HepG2 (cell line): ENCODE measurements around the gene HSD17B11. TPM values are rescaled to one million over a fixed set of nuclear protein-coding genes. Genes with fewer than 3 reads are reported as not detected.

Source experiments
- ATAC-seq: fragments of 200-7000 bp; cut with Tn5 transposase; 3 replicates; pipeline ENCODE4 v1.9.1; 2020; ENCODE audit warnings: mild to moderate bottlenecking, moderate library complexity
- BruUV-seq: library from RNA; stranded (reverse); fragments of 400-500 nt; replicated peaks from 2 replicates; lab custom pipeline; 2021; lab: Mats Ljungman, UMichigan
- CTCF ChIA-PET: fragments of 300-600 bp; formaldehyde crosslinking; extraction: SDS; loops from one replicate; lab custom pipeline; 2021; ENCODE audit warnings: low total read pairs, inconsistent platforms, low intra/inter-chr PET ratio; lab: Yijun Ruan, JAX
- POLR2A ChIA-PET: fragments of 350-600 bp; sonication (Branson Sonifier 250); formaldehyde crosslinking; loops from one replicate; lab custom pipeline; 2020; ENCODE audit warnings: antibody characterized with exemption, inconsistent platforms; lab: Yijun Ruan, JAX
- DNase-seq: peaks from one replicate; pipeline ENCODE4 v3.0.0-alpha.2; 2015; ENCODE audit warnings: low spot score
- FAIRE-seq: peaks from 3 replicates; lab custom pipeline; 2011; peaks lifted over from hg19 to GRCh38; lab: Jason Lieb, UNC
- H2AFZ ChIP-seq: one replicate; pipeline ENCODE4 v1.6.1; 2011; ENCODE audit warnings: low read length, inconsistent platforms
- H3K27ac ChIP-seq: fragments of 300-600 bp; 3 replicates; pipeline ENCODE4 v1.8.0; 2011; ENCODE audit warnings: mixed run types, mild to moderate bottlenecking, mixed read lengths, low read length, inconsistent platforms; ENCODE audit not compliant: insufficient read depth; ENCODE audit errors: extremely low read length
- H3K27me3 ChIP-seq, 2 experiments: fragments of 200-600 bp in 1 of 2; 2 replicates in 1 of 2; 3 replicates in 1 of 2; pipeline versions ENCODE4 v1.6.0 to v1.8.0; 2011; ENCODE audit warnings: low read length in 2 of 2, mild to moderate bottlenecking in 2 of 2, moderate library complexity in 2 of 2, inconsistent platforms in 1 of 2; ENCODE audit not compliant: insufficient read depth in 2 of 2, control insufficient read depth in 1 of 2
- H3K36me3 ChIP-seq, 2 experiments: fragments of 200-600 bp in 1 of 2; replicated peaks in 1 of 2; 2 replicates in 1 of 2; 3 replicates in 1 of 2; pipeline versions ENCODE4 v1.5.1 to v1.8.0; 2011; ENCODE audit warnings: low read length in 2 of 2, inconsistent platforms in 1 of 2; ENCODE audit not compliant: insufficient read depth in 2 of 2, control insufficient read depth in 1 of 2
- H3K4me1 ChIP-seq: 2 replicates; pipeline ENCODE4 v1.5.1; 2012; ENCODE audit warnings: low read length, inconsistent platforms; ENCODE audit not compliant: insufficient read depth
- H3K4me2 ChIP-seq: 2 replicates; pipeline ENCODE4 v1.6.0; 2011; ENCODE audit warnings: low read depth, low read length, inconsistent platforms
- H3K4me3 ChIP-seq, 3 experiments: fragments of 200-600 bp in 1 of 3; sonication (generic), shearing (Covaris generic) in 1 of 3; replicated peaks in 1 of 3; 2 replicates each; pipeline ENCODE4 v1.5.1; 2011 to 2016; ENCODE audit warnings: low read length in 3 of 3, inconsistent platforms in 2 of 3, low read depth in 2 of 3, mild to moderate bottlenecking in 2 of 3, control low read depth in 1 of 3, mixed read lengths in 1 of 3; ENCODE audit not compliant: insufficient read depth in 1 of 3
- H3K79me2 ChIP-seq: one replicate; pipeline ENCODE4 v1.6.1; 2011; ENCODE audit warnings: low read length, inconsistent platforms; ENCODE audit not compliant: insufficient read depth
- H3K9ac ChIP-seq: 2 replicates; pipeline ENCODE4 v1.6.0; 2011; ENCODE audit warnings: mild to moderate bottlenecking, low read depth, low read length, inconsistent platforms; ENCODE audit not compliant: insufficient read depth
- H3K9me3 ChIP-seq: 2 replicates; pipeline ENCODE4 v1.5.1; 2012; ENCODE audit warnings: mild to moderate bottlenecking, low read length
- H4K20me1 ChIP-seq: 2 replicates; pipeline ENCODE4 v1.6.0; 2011; ENCODE audit warnings: inconsistent platforms, mild to moderate bottlenecking, low read length, moderate library complexity; ENCODE audit not compliant: insufficient read depth
- HNRNPUL1 ChIP-seq: fragments of 200-400 bp; formaldehyde crosslinking; IDR thresholded peaks from 2 replicates; pipeline ENCODE4 v1.6.1; 2017; ENCODE audit warnings: low read depth, mild to moderate bottlenecking, low read length, moderate library complexity
- MTF1 ChIP-seq: sonication (generic); formaldehyde crosslinking; IDR thresholded peaks from 2 replicates; pipeline ENCODE4 v1.5.0; 2020; ENCODE audit warnings: missing genetic modification reagents
- PAWR ChIP-seq: sonication (generic); formaldehyde crosslinking; IDR thresholded peaks from 2 replicates; pipeline ENCODE4 v1.4.0; 2020; ENCODE audit warnings: missing genetic modification reagents, mild to moderate bottlenecking, borderline replicate concordance
- SATB2 ChIP-seq: sonication (generic); formaldehyde crosslinking; IDR thresholded peaks from 2 replicates; pipeline ENCODE4 v1.5.0; 2020; ENCODE audit warnings: missing genetic modification reagents
- TRIM24 ChIP-seq: sonication (generic); formaldehyde crosslinking; IDR thresholded peaks from 2 replicates; pipeline ENCODE4 v1.8.0; 2022; ENCODE audit warnings: mild to moderate bottlenecking, missing genetic modification reagents
- ZFP41 ChIP-seq: sonication (generic); formaldehyde crosslinking; IDR thresholded peaks from 2 replicates; pipeline ENCODE4 v1.4.0; 2020; ENCODE audit warnings: mild to moderate bottlenecking, missing genetic modification reagents, borderline replicate concordance
- ZNF207 ChIP-seq: fragments of 450-650 bp; IDR thresholded peaks from 2 replicates; pipeline ENCODE4 v1.6.1; 2016; ENCODE audit warnings: antibody characterized with exemption, borderline replicate concordance
- ZNF446 ChIP-seq: sonication (generic); formaldehyde crosslinking; IDR thresholded peaks from 2 replicates; pipeline ENCODE4 v1.5.0; 2020; ENCODE audit warnings: mild to moderate bottlenecking, missing genetic modification reagents
- ZNF720 ChIP-seq: sonication (generic); formaldehyde crosslinking; IDR thresholded peaks from 2 replicates; pipeline ENCODE4 v1.4.0; 2020; ENCODE audit warnings: missing genetic modification reagents
- ZNF737 ChIP-seq: sonication (generic); formaldehyde crosslinking; IDR thresholded peaks from 2 replicates; pipeline ENCODE4 v1.5.0; 2020; ENCODE audit warnings: missing genetic modification reagents, mild to moderate bottlenecking, borderline replicate concordance
- WGBS: methylation state at CpG from one replicate; pipeline ENCODE4 v1.1.6; 2017; ENCODE audit warnings: low lambda C conversion rate; 5-methylcytosine and 5-hydroxymethylcytosine counted together
- in situ Hi-C: cut with HindIII; loops from 2 replicates; pipeline ENCODE4 v1.10.0; 2017; ENCODE audit warnings: low pct_unique_long_range_greater_than_20kb; ENCODE audit not compliant: extremely low pct_ligation_motif_present
- intact Hi-C: fragments of 100-400 bp; cut with micrococcal nuclease; formaldehyde crosslinking; loops from one replicate; pipeline ENCODE4 v1.10.0; 2022; ENCODE audit not compliant: unreplicated experiment
- polyA plus RNA-seq, 8 experiments: library from polyadenylated mRNA; depleted of rRNA in 3 of 8; stranded (reverse) in 7 of 8; unstranded in 1 of 8; fragments of >200 nt; fragmentation: Illumina TruSeq in 4 of 8; extraction: Trizol in 4 of 8; gene quantifications; 2 replicates each; pipeline versions ENCODE4 v1.2.1 to v1.2.3, GENCODE V29; 2011 to 2016; ENCODE audit warnings: low read depth in 4 of 8, missing spikeins in 1 of 8, mixed read lengths in 1 of 8; ENCODE audit not compliant: insufficient read depth in 1 of 8
- total RNA-seq, 5 experiments: library from RNA; depleted of rRNA; stranded (reverse); fragments of >200 nt; fragmentation: Illumina TruSeq; extraction: Trizol; gene quantifications; 2 replicates each; pipeline ENCODE4 v1.2.3, GENCODE V29; 2016; ENCODE audit warnings: low read depth in 1 of 5
- TF ChIP-seq, protein P1 (sequence below): IDR thresholded peaks from 2 replicates; pipeline ENCODE4 v1.6.1; 2016; ENCODE audit warnings: missing biosample characterization, missing genetic modification reagents, low read depth
- TF ChIP-seq, protein P2 (sequence below): sonication (generic); formaldehyde crosslinking; IDR thresholded peaks from 2 replicates; pipeline ENCODE4 v1.5.0; 2020; ENCODE audit warnings: missing genetic modification reagents
- TF ChIP-seq, protein P3 (sequence below): IDR thresholded peaks from 2 replicates; pipeline ENCODE4 v1.6.1; 2018; ENCODE audit warnings: missing genetic modification reagents, mild to moderate bottlenecking, missing compliant biosample characterization
- TF ChIP-seq, protein P4 (sequence below): sonication (generic); formaldehyde crosslinking; conservative IDR thresholded peaks from 2 replicates; pipeline ENCODE4 v1.8.1; 2023; ENCODE audit warnings: missing genetic modification reagents
- TF ChIP-seq, protein P5 (sequence below): sonication (generic); formaldehyde crosslinking; IDR thresholded peaks from 2 replicates; pipeline ENCODE4 v1.4.0; 2020; ENCODE audit warnings: mild to moderate bottlenecking, low read depth, missing genetic modification reagents

Gene HSD17B11
- total and polyA plus RNA-seq, 2 of the 13 experiments (the other 11 are each of a cell fraction or from before 2014, with no cell fraction given) = 121 to 158 TPM

DNA sequence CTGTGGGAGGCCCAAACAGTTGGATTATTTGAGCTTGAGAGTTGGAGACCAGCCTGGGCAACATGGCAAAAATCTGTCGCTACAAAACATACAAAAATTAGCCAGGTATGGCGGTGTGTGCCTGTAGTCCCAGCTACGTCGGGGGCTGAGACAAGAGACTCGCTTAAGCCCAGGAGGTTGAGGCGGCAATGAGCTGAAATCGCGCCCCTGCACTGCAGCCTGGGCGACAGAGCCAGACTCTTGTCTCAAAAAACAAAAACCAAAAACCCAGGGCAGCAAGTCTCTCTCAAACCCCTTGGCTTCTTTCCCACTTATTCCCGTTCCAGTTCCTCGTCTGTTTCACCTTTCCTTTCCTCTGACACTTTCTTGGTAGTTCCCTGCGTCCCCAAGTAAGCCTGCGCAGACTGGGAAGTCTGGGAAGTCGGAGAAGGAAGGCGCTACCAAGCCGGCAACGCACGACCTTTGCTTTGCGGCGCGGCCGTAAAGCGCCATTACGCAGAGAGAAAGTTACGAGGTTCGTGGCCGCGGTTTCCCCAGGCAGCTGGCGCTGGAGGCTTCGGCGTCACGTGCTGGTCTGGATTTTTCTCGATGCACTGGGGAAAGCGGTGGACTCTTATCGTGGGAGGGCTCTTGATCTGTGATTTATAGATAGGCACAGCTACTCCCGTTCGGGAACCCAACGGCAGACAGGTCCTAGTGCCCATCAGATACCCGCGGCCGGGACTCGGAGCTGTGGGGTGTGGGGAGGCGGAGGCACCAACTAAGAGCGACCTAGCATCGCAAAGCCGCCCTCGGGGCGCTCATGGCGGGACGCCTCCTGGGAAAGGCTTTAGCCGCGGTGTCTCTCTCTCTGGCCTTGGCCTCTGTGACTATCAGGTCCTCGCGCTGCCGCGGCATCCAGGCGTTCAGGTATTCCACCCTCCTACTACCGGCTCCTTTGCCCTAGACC is 31.4 kb upstream of the HSD17B11 start, which contains the start of gene NUDT9:
Gene NUDT9 (plus strand): TSS at position 470 of the 949 bp plus-strand sequence. CDS start 333 bp downstream, at position 803.
- Histone ChIP-seq H3K36me3 (no peaks in the 10 kb centered on the region), H3K9ac (peak within 1 kb of the TSS; percentile 86), H3K27me3 (no peaks in the 10 kb centered on the region; a peak in 1 of 5 replicates), H3K4me1 (peaks cover 72% of the 10 kb centered on the region), H3K4me2 (peak within 1 kb of the TSS; percentile 92), H3K9me3 (no peaks in the 10 kb centered on the region), H3K79me2 (peaks cover 37% of the 10 kb centered on the region), H2AFZ (peak within 1 kb of the TSS; percentile 89), H4K20me1 (0 out of 2 replicates have a peak, but pooled peaks cover 2% of the 10 kb centered on the region), H3K4me3 (peak within 1 kb of the TSS; percentile 79 to 91 (median 90)), H3K27ac (peak within 1 kb of the TSS; percentile 95)
- ChIA-PET CTCF (no interaction called here), POLR2A (interaction anchor here (0.6 to 9.6 kb wide), 9 partner anchors 12 to 114 kb away, joined by 3 to 172 read pairs (median 5); partner anchors contain the start of gene HSD17B11)
- ATAC-seq (peak; percentile 82), DNase-seq (peak; percentile 80), FAIRE-seq (peak; percentile 58)
- WGBS = under 1% methylated on average over 38 of the region's 58 CpGs
- BruUV-seq = TSS peak; percentile 95
- intact Hi-C loops (loop anchor here (1.0 to 10.0 kb wide), 4 partner anchors 29 to 48 kb away; partner anchors contain the start of gene HSD17B11), in situ Hi-C loops (no loop called here)
- TF ChIP-seq ZFP41 = no peak
- no peak for TF ChIP-seq ZNF207
- TF ChIP-seq, protein P1, sequence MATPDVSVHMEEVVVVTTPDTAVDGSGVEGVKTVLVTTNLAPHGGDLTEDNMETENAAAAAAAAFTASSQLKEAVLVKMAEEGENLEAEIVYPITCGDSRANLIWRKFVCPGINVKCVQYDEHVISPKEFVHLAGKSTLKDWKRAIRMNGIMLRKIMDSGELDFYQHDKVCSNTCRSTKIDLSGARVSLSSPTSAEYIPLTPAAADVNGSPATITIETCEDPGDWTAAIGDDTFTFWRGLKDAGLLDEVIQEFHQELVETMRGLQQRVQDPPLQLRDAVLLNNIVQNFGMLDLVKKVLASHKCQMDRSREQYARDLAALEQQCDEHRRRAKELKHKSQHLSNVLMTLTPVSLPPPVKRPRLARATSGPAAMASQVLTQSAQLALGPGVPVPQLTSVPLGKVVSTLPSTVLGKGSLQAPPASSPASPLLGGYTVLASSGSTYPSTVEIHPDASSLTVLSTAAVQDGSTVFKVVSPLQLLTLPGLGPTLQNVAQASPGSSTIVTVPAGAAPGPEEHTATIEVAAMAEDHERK = peak; percentile 81
- no peak for TF ChIP-seq HNRNPUL1
- TF ChIP-seq, protein P2, sequence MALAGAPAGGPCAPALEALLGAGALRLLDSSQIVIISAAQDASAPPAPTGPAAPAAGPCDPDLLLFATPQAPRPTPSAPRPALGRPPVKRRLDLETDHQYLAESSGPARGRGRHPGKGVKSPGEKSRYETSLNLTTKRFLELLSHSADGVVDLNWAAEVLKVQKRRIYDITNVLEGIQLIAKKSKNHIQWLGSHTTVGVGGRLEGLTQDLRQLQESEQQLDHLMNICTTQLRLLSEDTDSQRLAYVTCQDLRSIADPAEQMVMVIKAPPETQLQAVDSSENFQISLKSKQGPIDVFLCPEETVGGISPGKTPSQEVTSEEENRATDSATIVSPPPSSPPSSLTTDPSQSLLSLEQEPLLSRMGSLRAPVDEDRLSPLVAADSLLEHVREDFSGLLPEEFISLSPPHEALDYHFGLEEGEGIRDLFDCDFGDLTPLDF (CRISPR knock-in tag) = peak; percentile 84
- no peak for TF ChIP-seq TRIM24 (CRISPR knock-in tag)
- TF ChIP-seq, protein P3, sequence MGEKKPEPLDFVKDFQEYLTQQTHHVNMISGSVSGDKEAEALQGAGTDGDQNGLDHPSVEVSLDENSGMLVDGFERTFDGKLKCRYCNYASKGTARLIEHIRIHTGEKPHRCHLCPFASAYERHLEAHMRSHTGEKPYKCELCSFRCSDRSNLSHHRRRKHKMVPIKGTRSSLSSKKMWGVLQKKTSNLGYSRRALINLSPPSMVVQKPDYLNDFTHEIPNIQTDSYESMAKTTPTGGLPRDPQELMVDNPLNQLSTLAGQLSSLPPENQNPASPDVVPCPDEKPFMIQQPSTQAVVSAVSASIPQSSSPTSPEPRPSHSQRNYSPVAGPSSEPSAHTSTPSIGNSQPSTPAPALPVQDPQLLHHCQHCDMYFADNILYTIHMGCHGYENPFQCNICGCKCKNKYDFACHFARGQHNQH (CRISPR knock-in tag) = peak; percentile 36
- TF ChIP-seq, protein P4, sequence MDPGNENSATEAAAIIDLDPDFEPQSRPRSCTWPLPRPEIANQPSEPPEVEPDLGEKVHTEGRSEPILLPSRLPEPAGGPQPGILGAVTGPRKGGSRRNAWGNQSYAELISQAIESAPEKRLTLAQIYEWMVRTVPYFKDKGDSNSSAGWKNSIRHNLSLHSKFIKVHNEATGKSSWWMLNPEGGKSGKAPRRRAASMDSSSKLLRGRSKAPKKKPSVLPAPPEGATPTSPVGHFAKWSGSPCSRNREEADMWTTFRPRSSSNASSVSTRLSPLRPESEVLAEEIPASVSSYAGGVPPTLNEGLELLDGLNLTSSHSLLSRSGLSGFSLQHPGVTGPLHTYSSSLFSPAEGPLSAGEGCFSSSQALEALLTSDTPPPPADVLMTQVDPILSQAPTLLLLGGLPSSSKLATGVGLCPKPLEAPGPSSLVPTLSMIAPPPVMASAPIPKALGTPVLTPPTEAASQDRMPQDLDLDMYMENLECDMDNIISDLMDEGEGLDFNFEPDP (CRISPR knock-in tag) = 0 out of 2 replicates have a peak, but pooled peaks have one; percentile 28
- no peak; the same call in 1 of the 2 replicates for TF ChIP-seq ZNF446 (CRISPR knock-in tag)
- no peak for TF ChIP-seq ZNF720
- no peak for TF ChIP-seq ZNF737 (CRISPR knock-in tag)
- TF ChIP-seq MTF1 (CRISPR knock-in tag) = peak; percentile 89; the same call in 1 of the 2 replicates
- TF ChIP-seq, protein P5, sequence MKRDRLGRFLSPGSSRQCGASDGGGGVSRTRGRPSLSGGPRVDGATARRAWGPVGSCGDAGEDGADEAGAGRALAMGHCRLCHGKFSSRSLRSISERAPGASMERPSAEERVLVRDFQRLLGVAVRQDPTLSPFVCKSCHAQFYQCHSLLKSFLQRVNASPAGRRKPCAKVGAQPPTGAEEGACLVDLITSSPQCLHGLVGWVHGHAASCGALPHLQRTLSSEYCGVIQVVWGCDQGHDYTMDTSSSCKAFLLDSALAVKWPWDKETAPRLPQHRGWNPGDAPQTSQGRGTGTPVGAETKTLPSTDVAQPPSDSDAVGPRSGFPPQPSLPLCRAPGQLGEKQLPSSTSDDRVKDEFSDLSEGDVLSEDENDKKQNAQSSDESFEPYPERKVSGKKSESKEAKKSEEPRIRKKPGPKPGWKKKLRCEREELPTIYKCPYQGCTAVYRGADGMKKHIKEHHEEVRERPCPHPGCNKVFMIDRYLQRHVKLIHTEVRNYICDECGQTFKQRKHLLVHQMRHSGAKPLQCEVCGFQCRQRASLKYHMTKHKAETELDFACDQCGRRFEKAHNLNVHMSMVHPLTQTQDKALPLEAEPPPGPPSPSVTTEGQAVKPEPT (CRISPR knock-in tag) = peak; percentile 68; the same call in 1 of the 2 replicates
- peak; percentile 70; the same call in 1 of the 2 replicates for TF ChIP-seq SATB2 (CRISPR knock-in tag)
- TF ChIP-seq PAWR (CRISPR knock-in tag) = no peak
